CD14-positive monocyte (primary cell): ENCODE measurements around the gene RBMX. TPM values are rescaled to one million over a fixed set of nuclear protein-coding genes. Genes with fewer than 3 reads are reported as not detected.
"Not testable (repeated sequence)": the region's sequence is repeated elsewhere in the genome, so short reads cannot be mapped to it uniquely, and the experiment has no call there.

Experiments
- DNase-seq, 3 donors: peaks; one replicate each; pipeline ENCODE4 v3.0.0-alpha.2; 2011 to 2022
- H2AFZ ChIP-seq: 2 replicates; pipeline ENCODE4 v1.6.0; 2012; ENCODE audit warnings: mild to moderate bottlenecking, low read depth, low read length, inconsistent platforms; ENCODE audit not compliant: insufficient read depth, poor library complexity, severe bottlenecking
- H3K27ac ChIP-seq, 2 donors: 1 replicate in 1 of 2; 2 replicates in 1 of 2; pipeline ENCODE4 v1.5.1; 2012 to 2013; ENCODE audit warnings: low read length in 2 of 2, control low read depth in 1 of 2, inconsistent platforms in 1 of 2, low read depth in 1 of 2, mild to moderate bottlenecking in 1 of 2
- H3K27me3 ChIP-seq, 2 donors: one replicate each; pipeline versions ENCODE4 v1.6.0 to v1.6.1; 2011 to 2013; ENCODE audit warnings: low read length in 2 of 2; ENCODE audit not compliant: control insufficient read depth in 2 of 2, insufficient read depth in 2 of 2
- H3K36me3 ChIP-seq, 2 donors: replicated peaks in 1 of 2; 1 replicate in 1 of 2; 2 replicates in 1 of 2; pipeline versions ENCODE4 v1.5.1 to v1.6.1; 2012 to 2013; ENCODE audit warnings: low read length in 2 of 2, control low read depth in 1 of 2, inconsistent platforms in 1 of 2, mild to moderate bottlenecking in 1 of 2; ENCODE audit not compliant: insufficient read depth in 2 of 2, control insufficient read depth in 1 of 2
- H3K4me1 ChIP-seq, 2 donors: 1 replicate in 1 of 2; 2 replicates in 1 of 2; pipeline versions ENCODE4 v1.5.1 to v1.6.1; 2012 to 2013; ENCODE audit warnings: low read length in 2 of 2, control low read depth in 1 of 2, inconsistent platforms in 1 of 2, mild to moderate bottlenecking in 1 of 2, moderate library complexity in 1 of 2; ENCODE audit not compliant: insufficient read depth in 2 of 2, control insufficient read depth in 1 of 2
- H3K4me2 ChIP-seq: replicated peaks from 2 replicates; pipeline ENCODE3; 2012; ENCODE audit warnings: low read length, moderate library complexity, mild to moderate bottlenecking; ENCODE audit not compliant: poor library complexity, severe bottlenecking; ENCODE audit errors: extremely low read depth
- H3K4me3 ChIP-seq, 3 experiments: fragments of 200-600 bp in 1 of 3; sonication (generic) in 1 of 3; replicated peaks in 1 of 3; 1 replicate in 2 of 3; 2 replicates in 1 of 3; pipeline ENCODE4 v1.5.1; 2011 to 2013; ENCODE audit warnings: low read length in 3 of 3, mild to moderate bottlenecking in 3 of 3, control low read depth in 2 of 3, low read depth in 2 of 3, inconsistent platforms in 1 of 3, moderate library complexity in 1 of 3
- H3K79me2 ChIP-seq: 2 replicates; pipeline ENCODE4 v1.6.0; 2012; ENCODE audit warnings: mild to moderate bottlenecking, control low read depth, inconsistent platforms, low read length, moderate library complexity; ENCODE audit not compliant: insufficient read depth
- H3K9ac ChIP-seq: 2 replicates; pipeline ENCODE4 v1.6.0; 2017; ENCODE audit warnings: low read length, mild to moderate bottlenecking; ENCODE audit not compliant: insufficient read depth, poor library complexity, severe bottlenecking
- H3K9me3 ChIP-seq, 2 donors: replicated peaks in 1 of 2; 1 replicate in 1 of 2; 2 replicates in 1 of 2; pipeline versions ENCODE4 v1.5.1 to v1.6.1; 2012 to 2013; ENCODE audit warnings: low read length in 2 of 2, control low read depth in 1 of 2; ENCODE audit not compliant: control insufficient read depth in 1 of 2, insufficient read depth in 1 of 2
- H4K20me1 ChIP-seq: 2 replicates; pipeline ENCODE4 v1.6.0; 2012; ENCODE audit warnings: mild to moderate bottlenecking, low read length, control low read depth, moderate library complexity; ENCODE audit not compliant: insufficient read depth
- H3K27ac Mint-ChIP-seq, 7 donors: one replicate each; pipeline ENCODE4 v1.8.0; 2020; ENCODE audit warnings: mild to moderate bottlenecking in 7 of 7, mixed read lengths in 7 of 7, moderate library complexity in 6 of 7, inconsistent platforms in 2 of 7
- H3K27me3 Mint-ChIP-seq, 3 donors: one replicate each; pipeline ENCODE4 v1.8.0; 2021 to 2022; ENCODE audit warnings: low read depth in 3 of 3, mild to moderate bottlenecking in 3 of 3, mixed read lengths in 3 of 3, moderate library complexity in 3 of 3, inconsistent platforms in 1 of 3
- H3K36me3 Mint-ChIP-seq, 2 donors: one replicate each; pipeline ENCODE4 v1.8.0; 2020; ENCODE audit warnings: mixed read lengths in 2 of 2, inconsistent platforms in 1 of 2, mild to moderate bottlenecking in 1 of 2
- H3K4me1 Mint-ChIP-seq: one replicate; pipeline ENCODE4 v1.8.0; 2020; ENCODE audit warnings: mild to moderate bottlenecking, mixed read lengths
- H3K4me3 Mint-ChIP-seq, 2 donors: one replicate each; pipeline ENCODE4 v1.8.0; 2020; ENCODE audit warnings: mild to moderate bottlenecking in 2 of 2, mixed read lengths in 2 of 2, moderate library complexity in 1 of 2
- H3K9me3 Mint-ChIP-seq, 7 donors: one replicate each; pipeline ENCODE4 v1.8.0; 2020 to 2022; ENCODE audit warnings: mixed read lengths in 7 of 7, mild to moderate bottlenecking in 6 of 7, moderate library complexity in 6 of 7, inconsistent platforms in 2 of 7
- CTCF ChIP-seq: fragments of 200-600 bp; IDR thresholded peaks from one replicate; pipeline ENCODE4 v1.8.0; 2022; ENCODE audit warnings: antibody characterized with exemption, mild to moderate bottlenecking
- WGBS: methylation state at CpG from one replicate; pipeline ENCODE4 v1.1.5; 2013; ENCODE audit warnings: missing lambda C conversion rate; ENCODE audit not compliant: insufficient coverage; 5-methylcytosine and 5-hydroxymethylcytosine counted together
- intact Hi-C, 2 donors: fragments of 100-400 bp; cut with micrococcal nuclease; formaldehyde crosslinking; loops; one replicate each; pipeline versions ENCODE4 v1.15.0 to v1.15.1; 2023
- polyA plus RNA-seq, 3 donors: library from polyadenylated mRNA; depleted of rRNA in 1 of 3; unstranded in 2 of 3; stranded (reverse) in 1 of 3; fragments of 300-500 nt in 2 of 3; fragments of >200 nt in 1 of 3; fragmentation: Illumina TruSeq in 2 of 3; gene quantifications; 1 replicate in 2 of 3; 2 replicates in 1 of 3; pipeline ENCODE4 v1.2.3, GENCODE V29; 2012 to 2021

Gene RBMX
- polyA plus RNA-seq, 3 donors, result 97.3 to 121 (median 112) TPM

- Histone ChIP-seq H2AFZ (peak overlapping the region; percentile 76), H4K20me1 (peaks cover 7% of the 10 kb centered on the region), H3K27ac (peak overlapping the region in 1 of 2 donors; percentile 95), H3K9ac (peak overlapping the region; percentile 96), H3K4me1 (peaks cover 5 to 12% of the 10 kb centered on the region in 2 donors), H3K36me3 (peaks cover 33 to 41% of the 10 kb centered on the region in 2 donors), H3K4me2 (peak overlapping the region; percentile 75), H3K79me2 (peaks cover 50% of the 10 kb centered on the region), H3K9me3 (no peaks in the 10 kb centered on the region), H3K27me3 (no peaks in the 10 kb centered on the region), H3K4me3 (peak overlapping the region; percentile 66 to 94 (median 93))
- WGBS, result no CpG with 5 or more reads among the region's 10 CpGs
- Mint-ChIP-seq H3K27me3 (peaks cover 0 to 4% (median 2%) of the 10 kb centered on the region in 3 donors), H3K4me3 (peak overlapping the region; percentile 91 to 96), H3K4me1 (peaks cover 6% of the 10 kb centered on the region), H3K9me3 (peaks cover 0 to 11% (median 2%) of the 10 kb centered on the region in 7 donors), H3K27ac (peak overlapping the region; percentile 93 to 99 (median 97)), H3K36me3 (peaks cover 26 to 41% of the 10 kb centered on the region in 2 donors)
- TF ChIP-seq CTCF, result no peak
- intact Hi-C loops, result no loop called here
- DNase-seq, result peak in 2 of 3 donors; percentile 23
Observed at GRCh38 chrX:136879001-136879687, 1.4 kb downstream of the RBMX start.

- Mint-ChIP-seq H3K4me3 (no peak overlapping the region), H3K9me3 (peaks cover 0 to 11% (median 2%) of the 10 kb centered on the region in 7 donors), H3K4me1 (peaks cover 5% of the 10 kb centered on the region), H3K27me3 (peaks cover 0 to 4% (median 2%) of the 10 kb centered on the region in 3 donors), H3K27ac (no peak overlapping the region), H3K36me3 (peaks cover 31 to 46% of the 10 kb centered on the region in 2 donors)
- H3K27me3 ChIP-seq, result no peaks in the 10 kb centered on the region
- peaks cover 50% of the 10 kb centered on the region for H3K79me2 ChIP-seq
- H4K20me1 ChIP-seq, result peaks cover 7% of the 10 kb centered on the region
- peak overlapping the region; percentile 75 for H3K4me2 ChIP-seq
- no peak for TF ChIP-seq CTCF
- H3K4me3 ChIP-seq, result peak overlapping the region in 1 of 3 experiments; percentile 93
- DNase-seq, result no peak
- peaks cover 33 to 49% of the 10 kb centered on the region in 2 donors for H3K36me3 ChIP-seq
- peaks cover 5 to 12% of the 10 kb centered on the region in 2 donors for H3K4me1 ChIP-seq
- H3K9ac ChIP-seq, result no peak overlapping the region
- H3K9me3 ChIP-seq, result no peaks in the 10 kb centered on the region
- H2AFZ ChIP-seq, result no peak overlapping the region
- H3K27ac ChIP-seq, result no peak overlapping the region
- WGBS, result 100% methylated on average over 3 of the region's 11 CpGs
- intact Hi-C loops, result no loop called here
Observed at GRCh38 chrX:136878423-136878822, 2.1 kb downstream of the RBMX start.

- WGBS, result no CpG with 5 or more reads among the region's 15 CpGs
- H3K27me3 Mint-ChIP-seq, H3K9ac ChIP-seq, H3K27ac ChIP-seq, H3K4me2 ChIP-seq, H3K4me3 Mint-ChIP-seq, H3K4me1 ChIP-seq, H2AFZ ChIP-seq, DNase-seq, intact Hi-C loops, H3K4me3 ChIP-seq, H3K9me3 ChIP-seq, H3K27me3 ChIP-seq, H3K9me3 Mint-ChIP-seq: not testable (repeated sequence)
- Histone ChIP-seq H4K20me1 (peaks cover 21% of the 10 kb centered on the region), H3K36me3 (peaks cover 54 to 82% of the 10 kb centered on the region in 2 donors), H3K79me2 (peaks cover 45% of the 10 kb centered on the region)
- Mint-ChIP-seq H3K27ac (peak overlapping the region in 3 of 7 donors; percentile 62 to 72 (median 69)), H3K4me1 (peaks cover 10% of the 10 kb centered on the region), H3K36me3 (peaks cover 53 to 77% of the 10 kb centered on the region in 2 donors)
Observed at GRCh38 chrX:136874114-136874513, 6.4 kb downstream of the RBMX start.
